ENCODE results near the gene CBY2.

Gene CBY2, protein sequence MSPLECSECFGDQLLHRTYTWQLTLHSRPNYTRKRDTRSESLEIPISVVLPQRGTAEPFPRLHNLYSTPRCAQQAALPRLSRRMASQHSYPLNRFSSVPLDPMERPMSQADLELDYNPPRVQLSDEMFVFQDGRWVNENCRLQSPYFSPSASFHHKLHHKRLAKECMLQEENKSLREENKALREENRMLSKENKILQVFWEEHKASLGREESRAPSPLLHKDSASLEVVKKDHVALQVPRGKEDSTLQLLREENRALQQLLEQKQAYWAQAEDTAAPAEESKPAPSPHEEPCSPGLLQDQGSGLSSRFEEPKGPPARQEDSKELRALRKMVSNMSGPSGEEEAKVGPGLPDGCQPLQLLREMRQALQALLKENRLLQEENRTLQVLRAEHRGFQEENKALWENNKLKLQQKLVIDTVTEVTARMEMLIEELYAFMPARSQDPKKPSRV

DNA sequence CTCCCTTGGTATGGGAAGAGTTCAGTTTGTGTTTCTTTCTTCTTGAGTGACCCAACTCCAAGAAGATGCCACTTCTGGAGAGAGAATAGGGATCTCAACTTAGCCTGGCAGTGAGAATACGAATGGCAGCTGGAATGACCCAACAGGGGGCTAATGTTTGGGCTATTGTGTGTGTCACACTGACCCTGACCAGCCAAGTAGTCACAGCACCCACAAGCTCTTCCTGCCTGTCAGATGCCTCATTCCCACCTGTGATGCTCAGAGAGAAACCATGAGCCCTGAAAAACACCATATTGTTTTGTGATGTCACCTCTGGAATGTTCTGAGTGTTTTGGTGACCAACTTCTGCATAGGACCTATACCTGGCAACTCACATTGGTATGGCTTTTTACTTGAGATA, at the start of gene CBY2:
TSS of gene CBY2 (plus strand) at position 233 of the 400 bp plus-strand sequence. CDS start at position 304, 71 bp downstream.
- H3K9me2 ChIP-seq (replicated peaks; ENCODE audit: control insufficient read depth, low read length): no peaks in the 10 kb centered on the region
- no peaks in the 10 kb centered on the region for H3K36me3 ChIP-seq (ENCODE audit: control insufficient read depth, low read length)
- H4K20me1 ChIP-seq (ENCODE audit: control insufficient read depth, insufficient read depth, low read depth, low read length): no peaks in the 10 kb centered on the region
- H3K27ac ChIP-seq (ENCODE audit: low read depth, low read length): no peak within 1 kb of the TSS
- H3K4me2 ChIP-seq (ENCODE audit: low read length): no peak within 1 kb of the TSS
- H3F3A ChIP-seq (ENCODE audit: control insufficient read depth, insufficient read depth): no peaks in the 10 kb centered on the region
- H3K79me2 ChIP-seq (ENCODE audit: control insufficient read depth, low read length): no peaks in the 10 kb centered on the region
- H3K27me3 ChIP-seq (ENCODE audit: control insufficient read depth, low read length): peaks cover 13% of the 10 kb centered on the region; the same call in 1 of the 2 replicates
- TF ChIP-seq, protein P1, sequence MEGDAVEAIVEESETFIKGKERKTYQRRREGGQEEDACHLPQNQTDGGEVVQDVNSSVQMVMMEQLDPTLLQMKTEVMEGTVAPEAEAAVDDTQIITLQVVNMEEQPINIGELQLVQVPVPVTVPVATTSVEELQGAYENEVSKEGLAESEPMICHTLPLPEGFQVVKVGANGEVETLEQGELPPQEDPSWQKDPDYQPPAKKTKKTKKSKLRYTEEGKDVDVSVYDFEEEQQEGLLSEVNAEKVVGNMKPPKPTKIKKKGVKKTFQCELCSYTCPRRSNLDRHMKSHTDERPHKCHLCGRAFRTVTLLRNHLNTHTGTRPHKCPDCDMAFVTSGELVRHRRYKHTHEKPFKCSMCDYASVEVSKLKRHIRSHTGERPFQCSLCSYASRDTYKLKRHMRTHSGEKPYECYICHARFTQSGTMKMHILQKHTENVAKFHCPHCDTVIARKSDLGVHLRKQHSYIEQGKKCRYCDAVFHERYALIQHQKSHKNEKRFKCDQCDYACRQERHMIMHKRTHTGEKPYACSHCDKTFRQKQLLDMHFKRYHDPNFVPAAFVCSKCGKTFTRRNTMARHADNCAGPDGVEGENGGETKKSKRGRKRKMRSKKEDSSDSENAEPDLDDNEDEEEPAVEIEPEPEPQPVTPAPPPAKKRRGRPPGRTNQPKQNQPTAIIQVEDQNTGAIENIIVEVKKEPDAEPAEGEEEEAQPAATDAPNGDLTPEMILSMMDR (IDR thresholded peaks at IDR 0.05; ENCODE audit: low read depth, low read length, poor library complexity, severe bottlenecking): no peak
- no peak for TF ChIP-seq EZH2phosphoT487 (IDR thresholded peaks at IDR 0.05; ENCODE audit: borderline replicate concordance, low read length)
- no peaks in the 10 kb centered on the region for H3K9me3 ChIP-seq (ENCODE audit: control insufficient read depth, insufficient read depth, low read length)
- H3K4me3 ChIP-seq (ENCODE audit: low read length): no peak within 1 kb of the TSS
- no peaks in the 10 kb centered on the region for H3K4me1 ChIP-seq (ENCODE audit: control insufficient read depth, low read length)

DNA sequence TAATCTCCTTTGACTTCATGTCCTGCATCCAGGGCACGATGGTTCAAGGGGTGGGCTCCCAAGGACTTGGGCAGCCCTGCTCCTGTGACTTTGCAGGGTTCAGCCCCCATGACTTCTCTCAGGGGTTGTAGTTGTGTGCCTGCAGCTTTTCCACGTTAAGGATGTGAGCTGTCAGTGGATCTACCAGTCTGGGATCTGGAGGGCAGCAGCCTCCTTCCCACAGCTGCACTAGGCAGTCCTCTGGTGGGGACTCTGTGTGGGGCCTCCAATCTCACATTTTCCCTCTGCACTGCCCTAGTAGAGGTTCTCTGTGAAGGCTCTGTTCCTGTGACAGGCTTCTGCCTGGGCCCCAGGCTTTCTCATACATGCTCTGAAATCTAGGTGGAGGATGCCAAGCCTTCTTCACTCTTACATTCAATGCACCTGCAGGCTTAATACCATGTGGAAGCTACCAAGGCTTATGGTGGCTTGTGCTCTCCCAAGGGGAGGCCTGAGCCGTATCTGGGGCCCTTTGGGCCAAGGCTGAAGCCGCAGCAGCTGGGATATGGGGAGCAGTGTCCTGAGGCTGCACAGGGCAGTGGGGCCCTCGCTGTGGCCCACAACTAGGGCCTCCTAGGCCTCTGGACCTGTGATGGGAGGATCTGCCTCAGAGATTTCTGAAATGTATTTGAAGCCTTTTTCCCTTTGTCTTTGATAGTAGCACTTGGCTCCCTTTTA, 47.3 kb upstream of the CBY2 start:
- no peaks in the 10 kb centered on the region for H3F3A ChIP-seq (ENCODE audit: control insufficient read depth, insufficient read depth)
- no peaks in the 10 kb centered on the region for H3K36me3 ChIP-seq (ENCODE audit: control insufficient read depth, low read length)
- no peaks in the 10 kb centered on the region for H3K79me2 ChIP-seq (ENCODE audit: control insufficient read depth, low read length)
- H3K9me2 ChIP-seq (replicated peaks; ENCODE audit: control insufficient read depth, low read length): no peaks in the 10 kb centered on the region
- no peak overlapping the region for H3K4me3 ChIP-seq (ENCODE audit: low read length)
- no peaks in the 10 kb centered on the region for H3K27me3 ChIP-seq (ENCODE audit: control insufficient read depth, low read length)
- no peaks in the 10 kb centered on the region for H4K20me1 ChIP-seq (ENCODE audit: control insufficient read depth, insufficient read depth, low read depth, low read length)
- no peaks in the 10 kb centered on the region for H3K4me1 ChIP-seq (ENCODE audit: control insufficient read depth, low read length)
- H3K4me2 ChIP-seq (ENCODE audit: low read length): no peak overlapping the region
- no peaks in the 10 kb centered on the region for H3K9me3 ChIP-seq (ENCODE audit: control insufficient read depth, insufficient read depth, low read length)
- no peak overlapping the region for H3K27ac ChIP-seq (ENCODE audit: low read depth, low read length)
- no peak for TF ChIP-seq EZH2phosphoT487 (IDR thresholded peaks at IDR 0.05; ENCODE audit: borderline replicate concordance, low read length)
- TF ChIP-seq, protein P1 (IDR thresholded peaks at IDR 0.05; ENCODE audit: low read depth, low read length, poor library complexity, severe bottlenecking): no peak

DNA sequence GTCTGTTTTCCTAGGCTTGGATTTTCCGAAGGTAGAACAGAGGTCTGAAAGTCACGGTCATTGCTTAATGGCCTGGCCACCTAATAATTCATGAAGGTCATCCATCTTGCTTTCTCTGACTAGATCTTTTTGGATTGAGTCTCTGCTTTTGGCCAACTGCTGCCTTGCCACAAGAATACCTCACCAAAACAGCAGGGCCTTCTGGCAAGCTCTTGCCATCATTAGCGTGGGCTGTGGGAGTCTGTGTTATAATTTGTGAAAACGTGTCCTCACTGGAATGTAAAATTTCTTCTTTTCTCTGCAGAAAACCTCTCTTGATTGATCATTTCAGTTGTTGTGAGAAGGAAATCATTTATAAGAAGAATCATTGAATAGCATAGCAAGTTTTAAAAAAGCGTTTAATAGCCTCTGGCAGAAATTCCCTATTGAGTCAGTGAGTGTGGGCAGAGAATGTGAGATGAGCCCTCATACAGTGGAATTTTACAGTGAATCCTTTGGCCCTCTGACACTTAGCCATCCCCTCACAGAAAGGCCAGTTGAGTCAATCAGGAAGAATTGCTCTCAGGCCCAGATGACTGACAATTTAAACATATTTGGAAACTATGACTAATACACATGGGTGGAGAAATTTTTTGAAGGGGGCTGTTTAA, 43.4 kb upstream of the CBY2 start:
- no peak overlapping the region for H3K27ac ChIP-seq (ENCODE audit: low read depth, low read length)
- no peaks in the 10 kb centered on the region for H3F3A ChIP-seq (ENCODE audit: control insufficient read depth, insufficient read depth)
- no peaks in the 10 kb centered on the region for H4K20me1 ChIP-seq (ENCODE audit: control insufficient read depth, insufficient read depth, low read depth, low read length)
- H3K4me2 ChIP-seq (ENCODE audit: low read length): no peak overlapping the region
- no peaks in the 10 kb centered on the region for H3K27me3 ChIP-seq (ENCODE audit: control insufficient read depth, low read length)
- TF ChIP-seq, protein P1 (IDR thresholded peaks at IDR 0.05; ENCODE audit: low read depth, low read length, poor library complexity, severe bottlenecking): no peak
- TF ChIP-seq EZH2phosphoT487 (IDR thresholded peaks at IDR 0.05; ENCODE audit: borderline replicate concordance, low read length): no peak
- no peaks in the 10 kb centered on the region for H3K9me3 ChIP-seq (ENCODE audit: control insufficient read depth, insufficient read depth, low read length)
- no peaks in the 10 kb centered on the region for H3K9me2 ChIP-seq (replicated peaks; ENCODE audit: control insufficient read depth, low read length)
- H3K79me2 ChIP-seq (ENCODE audit: control insufficient read depth, low read length): no peaks in the 10 kb centered on the region
- H3K36me3 ChIP-seq (ENCODE audit: control insufficient read depth, low read length): no peaks in the 10 kb centered on the region
- H3K4me3 ChIP-seq (ENCODE audit: low read length): no peak overlapping the region
- no peaks in the 10 kb centered on the region for H3K4me1 ChIP-seq (ENCODE audit: control insufficient read depth, low read length)

Data from DOHH2 (cell line).